Lung (tissue), 12 donors: ENCODE data around the gene FOXP3. TPM values are rescaled to one million over a fixed set of nuclear protein-coding genes. Genes with fewer than 3 reads are reported as not detected.
"Not testable (repeated sequence)": the region's sequence is repeated elsewhere in the genome, so short reads cannot be mapped to it uniquely, and the experiment has no call there.

Source experiments
- ATAC-seq: fragments of 200-7000 bp; cut with Tn5 transposase; one replicate; pipeline ENCODE4 v1.9.1; 2020; ENCODE audit warnings: moderate number of reproducible peaks; ENCODE audit not compliant: insufficient read depth, low FRiP score
- DNase-seq, 3 donors: peaks; one replicate each; pipeline ENCODE4 v3.0.0-alpha.2; 2013 to 2017
- H3K27ac ChIP-seq, 2 donors: one replicate each; pipeline ENCODE4 v1.5.1; 2013; ENCODE audit warnings: mild to moderate bottlenecking in 2 of 2, moderate library complexity in 2 of 2, control low read depth in 1 of 2, inconsistent platforms in 1 of 2, low read depth in 1 of 2, low read length in 1 of 2
- H3K27me3 ChIP-seq, 3 donors: one replicate each; pipeline ENCODE4 v1.5.1; 2013; ENCODE audit warnings: low read length in 2 of 3; ENCODE audit not compliant: control insufficient read depth in 3 of 3, insufficient read depth in 3 of 3
- H3K36me3 ChIP-seq, 4 donors: one replicate each; pipeline ENCODE4 v1.5.1; 2013; ENCODE audit warnings: low read length in 4 of 4, mild to moderate bottlenecking in 1 of 4, moderate library complexity in 1 of 4; ENCODE audit not compliant: control insufficient read depth in 4 of 4, insufficient read depth in 4 of 4
- H3K4me1 ChIP-seq, 5 donors: one replicate each; pipeline ENCODE4 v1.5.1; 2013; ENCODE audit warnings: low read length in 5 of 5, mild to moderate bottlenecking in 2 of 5, moderate library complexity in 1 of 5; ENCODE audit not compliant: control insufficient read depth in 5 of 5, insufficient read depth in 5 of 5
- H3K4me3 ChIP-seq: one replicate; pipeline ENCODE4 v1.5.1; 2013; ENCODE audit warnings: mild to moderate bottlenecking, control low read depth, moderate library complexity
- H3K9ac ChIP-seq, 2 donors: one replicate each; pipeline ENCODE4 v1.5.1; 2013; ENCODE audit warnings: low read length in 2 of 2, control low read depth in 1 of 2; ENCODE audit not compliant: insufficient read depth in 1 of 2
- H3K9me3 ChIP-seq, 4 donors: one replicate each; pipeline ENCODE4 v1.5.1; 2013; ENCODE audit warnings: low read length in 3 of 4, mild to moderate bottlenecking in 1 of 4, moderate library complexity in 1 of 4; ENCODE audit not compliant: control insufficient read depth in 4 of 4, insufficient read depth in 3 of 4
- WGBS, 2 donors: extraction: QIAGEN DNeasy Blood & Tissue Kit; methylation state at CpG; one replicate each; pipeline ENCODE4 v1.1.7; 2013; 5-methylcytosine and 5-hydroxymethylcytosine counted together
- polyA plus RNA-seq, 2 donors: library from polyadenylated mRNA; stranded (reverse); fragments of 200-250 nt; gene quantifications; one replicate each; pipeline ENCODE4 v1.2.1, GENCODE V29; 2013
- total RNA-seq, 2 donors: library from RNA; depleted of rRNA in 1 of 2; stranded (reverse); fragments of >200 nt in 1 of 2; gene quantifications; one replicate each; pipeline ENCODE4 v1.2.1, GENCODE V29; 2014 to 2021
- TF ChIP-seq, protein P1 (sequence below): IDR thresholded peaks from 2 replicates; pipeline ENCODE4 v1.5.1; 2012; ENCODE audit warnings: mild to moderate bottlenecking; ENCODE audit errors: control extremely low read depth, extremely low read depth
- donor health status: control.
- donor health status: control.
- donor health status: Bipolar disorder and iron deficiency.
- donor health status: healthy.
- donor health status: DM: yes; HTN: yes; CAD: no.

Gene FOXP3
- total and polyA plus RNA-seq, 4 donors = 0.12 to 1.4 (median 0.48) TPM

DNA sequence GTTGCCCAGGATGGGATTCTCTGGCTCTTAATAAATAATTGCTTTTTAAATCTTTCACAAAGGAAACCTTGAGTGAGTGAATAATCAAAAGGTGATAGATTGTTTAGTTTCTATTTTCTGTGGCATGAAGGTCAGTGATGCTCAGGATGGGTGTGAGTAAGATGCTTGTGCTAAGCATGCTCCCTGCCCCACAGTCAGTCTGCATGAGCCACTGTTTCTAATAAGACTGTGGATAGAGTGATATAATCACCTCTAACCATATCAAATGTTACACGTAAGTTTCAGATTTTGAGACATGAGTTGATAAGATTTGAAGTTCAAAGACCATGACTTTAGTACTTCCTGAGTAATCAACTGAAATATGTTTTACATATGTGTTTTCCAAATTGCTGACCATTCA is 36.2 kb upstream of the FOXP3 start:
- no peaks in the 10 kb centered on the region for H3K27me3 ChIP-seq
- no peaks in the 10 kb centered on the region for H3K4me1 ChIP-seq
- no peak for ATAC-seq
- no peak overlapping the region for H3K4me3 ChIP-seq
- TF ChIP-seq, protein P1, sequence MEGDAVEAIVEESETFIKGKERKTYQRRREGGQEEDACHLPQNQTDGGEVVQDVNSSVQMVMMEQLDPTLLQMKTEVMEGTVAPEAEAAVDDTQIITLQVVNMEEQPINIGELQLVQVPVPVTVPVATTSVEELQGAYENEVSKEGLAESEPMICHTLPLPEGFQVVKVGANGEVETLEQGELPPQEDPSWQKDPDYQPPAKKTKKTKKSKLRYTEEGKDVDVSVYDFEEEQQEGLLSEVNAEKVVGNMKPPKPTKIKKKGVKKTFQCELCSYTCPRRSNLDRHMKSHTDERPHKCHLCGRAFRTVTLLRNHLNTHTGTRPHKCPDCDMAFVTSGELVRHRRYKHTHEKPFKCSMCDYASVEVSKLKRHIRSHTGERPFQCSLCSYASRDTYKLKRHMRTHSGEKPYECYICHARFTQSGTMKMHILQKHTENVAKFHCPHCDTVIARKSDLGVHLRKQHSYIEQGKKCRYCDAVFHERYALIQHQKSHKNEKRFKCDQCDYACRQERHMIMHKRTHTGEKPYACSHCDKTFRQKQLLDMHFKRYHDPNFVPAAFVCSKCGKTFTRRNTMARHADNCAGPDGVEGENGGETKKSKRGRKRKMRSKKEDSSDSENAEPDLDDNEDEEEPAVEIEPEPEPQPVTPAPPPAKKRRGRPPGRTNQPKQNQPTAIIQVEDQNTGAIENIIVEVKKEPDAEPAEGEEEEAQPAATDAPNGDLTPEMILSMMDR = no peak
- no peak for DNase-seq
- no peaks in the 10 kb centered on the region for H3K36me3 ChIP-seq
- H3K9ac ChIP-seq = no peak overlapping the region
- WGBS, 2 donors = 80 to 100% methylated on average over 1 of the region's 1 CpG
- no peak overlapping the region for H3K27ac ChIP-seq
- no peaks in the 10 kb centered on the region for H3K9me3 ChIP-seq

DNA sequence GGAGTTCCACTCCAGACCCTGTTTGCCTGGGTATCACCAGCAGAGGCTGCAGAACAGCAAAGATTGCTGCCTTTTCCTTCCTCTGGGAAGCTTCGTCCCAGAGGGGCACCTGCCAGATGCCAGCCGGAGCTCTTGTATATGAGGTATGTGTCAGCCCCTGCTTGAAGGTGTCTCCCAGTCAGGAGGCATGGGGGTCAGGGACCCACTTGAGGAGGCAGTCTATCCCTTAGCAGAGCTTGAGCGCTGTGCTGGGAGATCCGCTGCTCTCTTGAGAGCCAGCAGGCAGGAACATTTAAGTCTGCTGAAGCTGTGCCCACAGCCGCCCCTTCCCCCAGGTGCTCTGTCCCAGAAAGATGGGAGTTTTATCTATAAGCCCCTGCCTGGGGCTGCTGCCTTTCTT is 34.8 kb upstream of the FOXP3 start:
- DNase-seq, ATAC-seq, H3K27me3 ChIP-seq, H3K9me3 ChIP-seq, H3K4me1 ChIP-seq, H3K9ac ChIP-seq, H3K36me3 ChIP-seq, H3K4me3 ChIP-seq, H3K27ac ChIP-seq: not testable (repeated sequence)
- WGBS, 2 donors = 79 to 86% methylated on average over 4 to 5 of the region's 5 CpGs

DNA sequence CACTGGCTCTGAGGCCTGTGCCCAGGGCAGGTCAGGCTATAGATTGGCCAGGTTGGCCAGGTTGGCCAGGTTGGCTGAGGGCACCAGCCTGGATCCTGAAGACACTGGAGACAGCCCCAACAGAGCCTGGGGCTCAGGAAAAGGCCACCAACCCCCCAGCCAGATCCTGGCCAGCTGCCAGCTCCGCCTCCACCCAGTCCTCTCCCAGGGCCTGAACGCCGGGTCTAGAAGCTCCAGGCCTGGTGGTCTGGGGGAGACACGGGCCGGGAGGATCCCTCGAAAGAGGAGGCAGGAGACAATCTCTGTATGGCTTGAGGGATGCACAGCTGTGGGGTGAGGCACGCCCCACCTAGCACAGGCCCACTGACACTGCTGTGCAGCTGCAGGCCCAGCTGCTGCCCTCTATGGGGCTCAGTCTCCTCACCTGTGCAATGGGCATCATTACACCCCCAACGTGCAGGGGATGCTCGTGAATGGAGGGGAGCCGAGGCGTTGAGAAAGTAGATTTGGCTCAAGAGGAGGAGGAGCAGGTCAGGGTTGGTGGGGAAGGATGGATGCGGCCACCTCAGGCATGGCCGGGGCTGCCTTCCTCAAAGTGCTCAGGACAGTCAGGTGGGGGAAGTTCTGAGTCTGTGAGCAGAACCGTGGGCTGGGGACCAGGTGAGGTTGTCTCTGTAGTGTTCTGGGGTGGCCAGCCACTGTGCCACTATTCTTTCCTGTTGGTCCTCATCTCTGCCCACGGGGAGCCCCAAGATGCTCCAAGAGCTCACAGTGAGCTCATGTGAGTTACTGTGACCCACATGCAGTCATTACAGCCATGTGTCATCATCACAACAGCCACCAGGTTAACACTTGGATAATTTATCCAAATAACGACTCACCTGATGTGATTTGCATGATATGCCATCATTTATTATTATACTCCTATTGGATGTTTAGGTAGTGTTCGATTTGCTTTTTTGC is 28.2 kb upstream of the FOXP3 start:
- no peaks in the 10 kb centered on the region for H3K27me3 ChIP-seq
- no peaks in the 10 kb centered on the region for H3K4me1 ChIP-seq
- ATAC-seq (no peak), DNase-seq (no peak)
- H3K9ac ChIP-seq = no peak overlapping the region
- 80 to 91% methylated on average over 8 to 17 of the region's 17 CpGs for WGBS, 2 donors
- H3K27ac ChIP-seq = no peak overlapping the region
- TF ChIP-seq, protein P1 = no peak
- no peak overlapping the region for H3K4me3 ChIP-seq
- H3K9me3 ChIP-seq = no peaks in the 10 kb centered on the region
- H3K36me3 ChIP-seq = no peaks in the 10 kb centered on the region

DNA sequence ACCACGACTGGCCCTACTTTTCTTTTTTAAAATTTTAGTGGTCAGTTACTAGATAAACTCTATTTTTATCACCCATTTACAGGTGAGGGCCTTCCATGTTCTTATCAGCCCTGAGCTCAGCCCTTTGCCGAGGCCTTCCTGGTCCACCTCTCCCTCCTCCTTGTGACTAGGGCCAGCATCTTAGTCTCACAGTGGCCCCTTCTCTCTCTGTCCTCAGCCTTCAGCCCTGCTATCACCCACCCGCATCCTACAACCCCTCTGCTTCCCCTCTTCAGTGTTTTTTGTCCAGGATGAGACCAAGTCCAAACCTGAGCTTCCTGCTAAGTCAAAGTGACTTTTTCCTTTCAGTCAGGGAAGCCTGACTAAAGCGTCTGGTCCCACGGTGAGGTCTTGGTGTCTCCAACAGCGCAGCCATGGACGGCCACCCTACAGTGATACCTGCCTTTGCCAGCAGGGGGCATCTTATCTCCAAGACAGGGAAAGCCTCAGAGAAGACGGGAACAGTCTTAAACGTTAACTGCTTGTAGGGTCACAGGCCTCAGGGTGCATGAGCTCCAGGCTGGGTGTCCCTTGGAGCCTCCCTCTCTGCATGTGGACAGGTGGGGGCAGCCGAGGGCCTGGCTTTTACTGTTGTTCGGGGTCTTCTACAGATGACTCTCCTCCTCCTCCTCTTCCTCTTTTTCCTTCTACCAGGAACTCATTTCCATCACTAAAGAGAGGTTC is 27.3 kb upstream of the FOXP3 start:
- H3K9ac ChIP-seq = no peak overlapping the region
- ATAC-seq (peak; percentile 30), DNase-seq (peak; percentile 52 to 65 (median 56))
- H3K4me3 ChIP-seq = no peak overlapping the region
- no peaks in the 10 kb centered on the region for H3K9me3 ChIP-seq
- no peaks in the 10 kb centered on the region for H3K4me1 ChIP-seq
- WGBS, 2 donors = 20 to 34% methylated on average over 11 of the region's 11 CpGs
- H3K27ac ChIP-seq = no peak overlapping the region
- TF ChIP-seq, protein P1 = peak; percentile 26
- H3K27me3 ChIP-seq = no peaks in the 10 kb centered on the region
- no peaks in the 10 kb centered on the region for H3K36me3 ChIP-seq
